MM.1S (cell line): ENCODE data around the gene MUC5B.

Source experiments
- CTCF ChIP-seq: fragments of 300-600 bp; sonication (generic); IDR thresholded peaks from 2 replicates; pipeline ENCODE4 v1.5.1; 2016; ENCODE audit warnings: antibody characterized with exemption, low read length, mixed read lengths
- EZH2 ChIP-seq: fragments of 300-600 bp; sonication (generic); optimal IDR thresholded peaks from 2 replicates; pipeline ENCODE3; 2017; ENCODE audit warnings: low read depth, mild to moderate bottlenecking, antibody characterized with exemption, low read length, mixed read lengths
- EZH2phosphoT487 ChIP-seq: fragments of 300-600 bp; sonication (generic); IDR thresholded peaks from 2 replicates; pipeline ENCODE4 v1.6.1; 2018; ENCODE audit warnings: antibody characterized with exemption, low read length

DNA sequence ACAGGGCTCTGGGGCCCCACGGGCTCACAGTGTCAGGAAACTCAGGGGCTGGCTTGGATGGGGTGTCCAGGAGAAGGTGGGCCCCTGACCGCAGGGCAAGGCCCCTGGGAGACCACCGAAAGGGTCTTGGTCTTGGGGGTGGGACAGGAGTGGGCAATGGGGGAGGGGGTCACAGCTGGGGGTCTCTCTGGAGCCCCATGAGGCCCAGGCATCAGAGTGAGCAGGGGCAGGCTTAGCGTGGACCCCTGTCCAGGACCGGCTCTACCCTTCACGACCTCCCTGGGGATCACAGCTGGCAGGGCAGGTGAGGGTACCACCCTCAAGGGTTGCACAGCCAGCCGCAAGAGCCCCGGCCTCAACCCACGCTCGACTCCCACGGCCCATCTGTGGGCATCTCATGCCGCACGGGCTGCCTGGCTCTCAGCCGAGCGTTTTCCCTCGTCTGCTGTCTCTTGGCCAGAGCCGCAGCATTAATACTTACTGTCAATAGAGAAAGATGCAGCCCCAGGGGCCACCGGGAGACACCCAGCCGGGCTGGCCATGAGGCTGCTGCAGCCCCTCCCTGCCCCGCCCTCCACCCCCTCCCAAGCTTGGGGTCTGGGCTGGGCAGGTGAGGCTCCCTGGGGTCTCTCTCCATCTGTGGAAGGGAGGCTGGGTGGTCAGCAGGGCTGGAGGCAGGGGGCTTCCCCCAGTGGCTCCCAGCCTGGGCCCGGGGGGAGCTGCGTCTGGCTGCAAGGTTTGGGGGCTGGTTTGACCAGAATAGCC is 662 bp downstream of the MUC5B start:
- no peak for TF ChIP-seq CTCF
- no peak for TF ChIP-seq EZH2
- TF ChIP-seq EZH2phosphoT487 = no peak
